RWPE2 (cell line): ENCODE results near the gene DCST2.

Experiments used
- ATAC-seq: fragments of 200-7000 bp; cut with Tn5 transposase; 3 replicates; pipeline ENCODE4 v1.9.1; 2021; ENCODE audit warnings: low read depth
- DNase-seq: peaks from one replicate; pipeline ENCODE4 v3.0.0-alpha.2; 2020; ENCODE audit warnings: low spot score
- H3K27ac ChIP-seq: fragments of 450-650 bp; 2 replicates; pipeline ENCODE4 v1.5.1; 2017; ENCODE audit warnings: mild to moderate bottlenecking; ENCODE audit not compliant: poor library complexity, severe bottlenecking
- H3K27me3 ChIP-seq: fragments of 250-450 bp; sonication (Bioruptor Pico); 2 replicates; pipeline ENCODE4 v1.5.1; 2021; ENCODE audit warnings: mild to moderate bottlenecking, moderate library complexity; ENCODE audit not compliant: insufficient read depth, poor library complexity, severe bottlenecking
- H3K36me3 ChIP-seq: fragments of 250-450 bp; sonication (Bioruptor Pico); 2 replicates; pipeline ENCODE4 v1.5.1; 2020; ENCODE audit warnings: low read depth, mild to moderate bottlenecking, moderate library complexity
- H3K4me1 ChIP-seq: fragments of 250-450 bp; sonication (Bioruptor Pico); 2 replicates; pipeline ENCODE4 v1.5.1; 2021; ENCODE audit warnings: mild to moderate bottlenecking, moderate library complexity; ENCODE audit not compliant: insufficient read depth, poor library complexity, severe bottlenecking
- H3K4me3 ChIP-seq: fragments of 250-450 bp; sonication (Bioruptor Pico); 2 replicates; pipeline ENCODE4 v1.5.1; 2021; ENCODE audit warnings: mild to moderate bottlenecking, moderate library complexity; ENCODE audit not compliant: severe bottlenecking
- H3K9me3 ChIP-seq: fragments of 250-450 bp; sonication (Bioruptor Pico); 2 replicates; pipeline ENCODE4 v1.5.1; 2021; ENCODE audit warnings: mild to moderate bottlenecking, moderate library complexity; ENCODE audit not compliant: severe bottlenecking
- CTCF ChIP-seq: fragments of 450-650 bp; IDR thresholded peaks from one replicate; pipeline ENCODE4 v1.5.1; 2017; ENCODE audit warnings: mild to moderate bottlenecking, moderate library complexity; ENCODE audit not compliant: poor library complexity, severe bottlenecking

Gene DCST2

GRCh38 chr1:155049651-155050559 is 16.3 kb upstream of the DCST2 start:
- no peak; the same call in 2 of the 3 replicates for ATAC-seq
- peak overlapping the region; percentile 89 for H3K27ac ChIP-seq
- no peak for TF ChIP-seq CTCF

DNA sequence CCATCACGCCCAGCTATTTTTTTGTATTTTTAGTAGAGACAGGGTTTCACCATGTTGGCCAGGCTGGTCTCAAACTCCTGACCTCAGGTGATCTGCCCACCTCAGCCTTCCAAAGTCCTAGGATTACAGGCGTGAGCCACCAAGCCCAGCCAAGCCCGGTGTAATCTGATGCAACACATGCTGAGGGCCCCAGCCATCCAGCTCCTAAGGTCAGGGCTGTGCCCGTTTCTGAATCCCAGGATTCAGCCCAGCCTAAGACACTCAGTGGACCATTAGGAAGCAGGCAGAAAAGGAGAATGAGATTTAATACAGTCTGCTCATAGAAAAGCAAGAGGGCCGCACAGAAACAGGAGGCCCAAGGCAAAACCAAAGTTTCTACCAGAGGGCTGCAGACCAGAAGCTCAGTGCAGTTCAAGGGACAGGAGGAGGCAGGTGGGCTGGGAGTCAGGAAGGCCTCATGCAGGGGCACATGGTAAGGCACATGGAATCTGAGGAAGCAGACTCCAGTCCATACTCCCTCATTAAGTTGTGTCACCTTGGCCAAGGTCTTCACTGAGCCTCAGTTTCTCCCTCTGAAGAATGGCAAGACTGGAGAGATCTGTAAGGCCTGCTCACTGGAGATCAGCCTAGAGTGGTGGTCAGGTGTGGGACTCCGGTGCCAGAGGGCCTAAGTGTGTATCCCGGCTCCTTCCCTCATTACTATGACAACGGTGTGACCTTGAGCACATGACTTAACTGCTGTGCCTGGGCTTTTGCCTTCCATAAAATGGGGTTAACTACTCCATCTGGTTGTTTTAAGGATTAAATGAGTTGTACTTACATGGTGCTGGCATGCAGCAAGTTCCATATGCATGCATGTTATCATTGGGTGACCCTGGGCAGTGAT is 15.1 kb upstream of the DCST2 start:
- Histone ChIP-seq H3K27ac (peak overlapping the region; percentile 89), H3K4me1 (peaks cover 22% of the 10 kb centered on the region)
- DNase-seq: no peak

More at GRCh38 chr1:155049651-155050559, 16.3 kb upstream of the DCST2 start:
- H3K9me3 ChIP-seq: no peaks in the 10 kb centered on the region
- H3K4me3 ChIP-seq: peak overlapping the region; percentile 94
- DNase-seq: no peak
- peaks cover 22% of the 10 kb centered on the region for H3K4me1 ChIP-seq
- H3K27me3 ChIP-seq: no peaks in the 10 kb centered on the region
- peaks cover 21% of the 10 kb centered on the region for H3K36me3 ChIP-seq

DNA sequence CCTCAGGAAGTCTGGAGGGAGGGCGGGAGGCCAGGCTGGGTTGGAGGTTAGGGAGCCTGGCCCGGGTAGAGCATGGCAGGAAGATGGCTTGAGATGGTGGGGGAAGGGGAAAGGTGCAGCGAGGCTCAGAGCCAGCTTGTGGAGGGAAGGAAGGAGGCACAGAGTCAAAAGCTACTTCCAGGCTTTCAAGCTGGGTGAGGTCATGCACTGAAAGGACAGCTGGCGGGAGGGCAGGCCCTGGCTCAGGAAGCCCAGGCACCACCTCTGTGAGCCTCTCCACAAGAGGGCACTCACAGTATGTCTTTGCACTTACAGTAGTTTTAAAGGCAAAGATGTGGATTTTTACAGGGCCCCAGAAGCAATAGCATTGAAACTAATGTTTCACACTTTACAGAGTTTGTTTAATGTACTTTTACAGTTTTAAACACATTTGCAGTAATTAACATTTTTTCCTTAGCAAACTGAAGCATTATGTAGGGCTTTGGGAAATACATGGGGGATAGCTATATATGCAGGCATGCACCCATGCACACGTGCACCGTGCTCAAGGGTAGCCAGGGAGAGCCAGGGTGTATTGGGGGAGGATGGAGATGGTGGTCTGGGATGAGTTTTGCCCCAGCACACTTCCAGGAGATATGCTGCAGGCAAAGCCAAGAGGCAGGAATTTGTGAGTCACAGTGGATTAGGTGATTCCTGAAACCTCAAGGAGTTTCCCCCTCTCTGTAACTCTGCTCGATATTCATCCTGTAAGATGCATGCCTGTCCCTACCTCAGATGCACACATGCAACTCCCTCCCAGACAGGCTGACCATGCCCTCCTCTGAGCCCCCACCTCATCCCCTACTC is 11.5 kb upstream of the DCST2 start:
- no peaks in the 10 kb centered on the region for H3K9me3 ChIP-seq
- peak; percentile 69 for DNase-seq
- peaks cover 15% of the 10 kb centered on the region for H3K4me1 ChIP-seq
- peak; percentile 85 for TF ChIP-seq CTCF
- no peak overlapping the region for H3K4me3 ChIP-seq
- H3K36me3 ChIP-seq: no peaks in the 10 kb centered on the region
- ATAC-seq: peak; percentile 88
- H3K27me3 ChIP-seq: no peaks in the 10 kb centered on the region
- H3K27ac ChIP-seq: peak overlapping the region; percentile 8

More for the DNA sequence above, 15.1 kb upstream of the DCST2 start:
- ATAC-seq: no peak
- Histone ChIP-seq H3K4me3 (no peak overlapping the region), H3K9me3 (no peaks in the 10 kb centered on the region), H3K27me3 (no peaks in the 10 kb centered on the region), H3K36me3 (peaks cover 9% of the 10 kb centered on the region)
- TF ChIP-seq CTCF: no peak

DNA sequence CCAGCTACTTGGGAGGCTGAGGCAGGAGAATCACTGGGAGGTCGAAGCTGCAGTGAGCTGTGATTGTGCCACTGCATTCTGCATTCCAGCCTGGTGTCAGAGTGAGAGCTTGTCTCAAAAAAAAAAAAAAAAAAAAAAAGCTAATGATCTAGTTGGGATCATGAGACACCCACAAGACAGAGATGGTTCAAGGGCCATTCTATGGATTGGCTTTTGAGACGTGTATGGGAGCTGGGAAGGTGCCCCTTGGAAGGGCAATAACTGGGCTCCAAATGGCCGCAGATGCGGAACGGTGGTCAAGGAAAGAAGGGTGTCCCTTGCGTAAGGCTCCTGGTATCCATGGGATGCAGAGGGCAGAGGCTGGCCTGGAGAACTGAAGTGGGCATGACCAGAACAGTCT is 10.8 kb upstream of the DCST2 start:
- no peak for ATAC-seq
- no peak for DNase-seq
- H3K27me3 ChIP-seq: no peaks in the 10 kb centered on the region
- H3K9me3 ChIP-seq: no peaks in the 10 kb centered on the region
- H3K4me1 ChIP-seq: peaks cover 8% of the 10 kb centered on the region
- peak overlapping the region; percentile 8 for H3K27ac ChIP-seq
- H3K4me3 ChIP-seq: no peak overlapping the region
- TF ChIP-seq CTCF: no peak
- H3K36me3 ChIP-seq: no peaks in the 10 kb centered on the region
